IMR-90 (cell line): ENCODE results near the gene PAX9. TPM values are rescaled to one million over a fixed set of nuclear protein-coding genes. Genes with fewer than 3 reads are reported as not detected.

ENCODE experiments used
- ATAC-seq: fragments of 200-7000 bp; cut with Tn5 transposase; 2 replicates; pipeline ENCODE4 v1.9.1; 2020; ENCODE audit warnings: low read depth, mild to moderate bottlenecking, moderate library complexity
- BruUV-seq: library from RNA; stranded (reverse); fragments of 400-500 nt; replicated peaks from 2 replicates; lab custom pipeline; 2021; lab: Mats Ljungman, UMichigan
- CTCF ChIA-PET: fragments of 300-600 bp; formaldehyde crosslinking; extraction: SDS; loops from one replicate; lab custom pipeline; 2021; ENCODE audit warnings: antibody characterized with exemption; lab: Yijun Ruan, JAX
- POLR2A ChIA-PET: fragments of 300-600 bp; sonication (Branson Sonifier 250); formaldehyde crosslinking; loops from one replicate; lab custom pipeline; 2022; ENCODE audit warnings: antibody characterized with exemption; ENCODE audit not compliant: unreplicated experiment; lab: Charles Lee
- DNase-seq: peaks from one replicate; pipeline ENCODE4 v3.0.0; 2013
- H2AFZ ChIP-seq: replicated peaks from 2 replicates; pipeline ENCODE3; 2013; ENCODE audit warnings: low read length, mild to moderate bottlenecking; ENCODE audit not compliant: poor library complexity
- H2AK5ac ChIP-seq: 2 replicates; pipeline ENCODE4 v1.6.1; 2013; ENCODE audit warnings: low read depth, low read length, inconsistent platforms
- H2AK9ac ChIP-seq: replicated peaks from 2 replicates; pipeline ENCODE3; 2013; ENCODE audit warnings: mild to moderate bottlenecking, low read depth, low read length, moderate library complexity; ENCODE audit not compliant: poor library complexity
- H2BK120ac ChIP-seq: 2 replicates; pipeline ENCODE4 v1.6.1; 2013; ENCODE audit warnings: low read depth, low read length, inconsistent platforms
- H2BK15ac ChIP-seq: 3 replicates; pipeline ENCODE4 v1.6.1; 2013; ENCODE audit warnings: low read depth, low read length, inconsistent platforms
- H2BK20ac ChIP-seq: 2 replicates; pipeline ENCODE4 v1.6.1; 2013; ENCODE audit warnings: low read depth, mild to moderate bottlenecking, inconsistent platforms, low read length, moderate library complexity
- H2BK5ac ChIP-seq: 2 replicates; pipeline ENCODE4 v1.6.1; 2013; ENCODE audit warnings: mild to moderate bottlenecking, low read depth, low read length, inconsistent platforms; ENCODE audit not compliant: poor library complexity, severe bottlenecking
- H3K14ac ChIP-seq: replicated peaks from 2 replicates; pipeline ENCODE4 v1.6.1; 2013; ENCODE audit warnings: low read depth, low read length, inconsistent platforms
- H3K18ac ChIP-seq: 2 replicates; pipeline ENCODE4 v1.6.1; 2013; ENCODE audit warnings: low read depth, low read length, control low read depth
- H3K23ac ChIP-seq: 2 replicates; pipeline ENCODE4 v1.6.1; 2013; ENCODE audit warnings: low read depth, low read length, inconsistent platforms
- H3K27ac ChIP-seq: 2 replicates; pipeline ENCODE4 v1.5.1; 2013; ENCODE audit warnings: mild to moderate bottlenecking, control low read depth, low read length; ENCODE audit not compliant: insufficient read depth
- H3K27me3 ChIP-seq: 2 replicates; pipeline ENCODE4 v1.6.1; 2013; ENCODE audit warnings: low read length; ENCODE audit not compliant: control insufficient read depth, insufficient read depth
- H3K36me3 ChIP-seq: 2 replicates; pipeline ENCODE4 v1.6.1; 2013; ENCODE audit warnings: low read length, mixed read lengths; ENCODE audit not compliant: control insufficient read depth, insufficient read depth
- H3K4ac ChIP-seq: 2 replicates; pipeline ENCODE4 v1.6.1; 2013; ENCODE audit warnings: low read depth, low read length, inconsistent platforms
- H3K4me1 ChIP-seq: 2 replicates; pipeline ENCODE4 v1.6.1; 2013; ENCODE audit warnings: low read length, mixed read lengths; ENCODE audit not compliant: control insufficient read depth, insufficient read depth
- H3K4me2 ChIP-seq: 2 replicates; pipeline ENCODE4 v1.6.1; 2013; ENCODE audit warnings: low read depth, mild to moderate bottlenecking, control low read depth, low read length, moderate library complexity
- H3K4me3 ChIP-seq: 2 replicates; pipeline ENCODE4 v1.5.1; 2013; ENCODE audit warnings: low read depth, mild to moderate bottlenecking, control low read depth, low read length, moderate library complexity; ENCODE audit not compliant: insufficient read depth
- H3K56ac ChIP-seq: 2 replicates; pipeline ENCODE4 v1.6.1; 2013; ENCODE audit warnings: low read length, inconsistent platforms; ENCODE audit not compliant: insufficient read depth; ENCODE audit errors: extremely low read depth
- H3K79me1 ChIP-seq, 2 experiments: 2 replicates each; pipeline ENCODE4 v1.6.1; 2013; ENCODE audit warnings: low read length in 2 of 2, inconsistent platforms in 1 of 2, low read depth in 1 of 2
- H3K9ac ChIP-seq: 2 replicates; pipeline ENCODE4 v1.6.1; 2013; ENCODE audit warnings: low read depth, low read length, control low read depth
- H3K9me1 ChIP-seq: 2 replicates; pipeline ENCODE4 v1.6.1; 2013; ENCODE audit warnings: low read length, inconsistent platforms; ENCODE audit not compliant: insufficient read depth
- H3K9me3 ChIP-seq: 2 replicates; pipeline ENCODE4 v1.6.1; 2013; ENCODE audit warnings: low read length; ENCODE audit not compliant: control insufficient read depth, insufficient read depth
- H4K20me1 ChIP-seq: 2 replicates; pipeline ENCODE4 v1.6.1; 2013; ENCODE audit warnings: low read length, inconsistent platforms; ENCODE audit not compliant: insufficient read depth
- H4K5ac ChIP-seq: 2 replicates; pipeline ENCODE4 v1.6.1; 2013; ENCODE audit warnings: mild to moderate bottlenecking, low read depth, low read length, control low read depth
- H4K8ac ChIP-seq, 2 experiments: 2 replicates each; pipeline ENCODE4 v1.6.1; 2013; ENCODE audit warnings: low read depth in 2 of 2, low read length in 2 of 2, control low read depth in 1 of 2, inconsistent platforms in 1 of 2
- H4K91ac ChIP-seq: 2 replicates; pipeline ENCODE4 v1.6.1; 2013; ENCODE audit warnings: low read depth, low read length, inconsistent platforms; ENCODE audit not compliant: insufficient read depth
- BHLHE40 ChIP-seq: fragments of 150-350 bp; IDR thresholded peaks from 2 replicates; pipeline ENCODE4 v1.6.1; 2016; ENCODE audit warnings: mild to moderate bottlenecking, low read depth, low read length
- CEBPB ChIP-seq: IDR thresholded peaks from 2 replicates; pipeline ENCODE4 v1.6.1; 2012; ENCODE audit warnings: low read depth, low read length, improper control_type of control experiment
- CHD1 ChIP-seq: IDR thresholded peaks from 2 replicates; pipeline ENCODE4 v1.6.1; 2012; ENCODE audit warnings: low read depth, low read length, improper control_type of control experiment
- CTCF ChIP-seq: conservative IDR thresholded peaks from 2 replicates; pipeline ENCODE4 v1.5.1; 2012; ENCODE audit warnings: mild to moderate bottlenecking, low read depth, low read length, improper control_type of control experiment
- ELK1 ChIP-seq: fragments of 150-350 bp; IDR thresholded peaks from 2 replicates; pipeline ENCODE4 v1.6.1; 2016; ENCODE audit warnings: low read depth, mild to moderate bottlenecking, low read length, moderate library complexity, borderline replicate concordance
- FOS ChIP-seq: fragments of 150-350 bp; IDR thresholded peaks from 2 replicates; pipeline ENCODE4 v1.6.1; 2016; ENCODE audit warnings: low read depth, low read length
- MAFK ChIP-seq: IDR thresholded peaks from 2 replicates; pipeline ENCODE4 v1.6.1; 2012; ENCODE audit warnings: low read depth, low read length, improper control_type of control experiment
- MAZ ChIP-seq: IDR thresholded peaks from 2 replicates; pipeline ENCODE4 v1.6.1; 2012; ENCODE audit warnings: low read depth, mild to moderate bottlenecking, low read length, improper control_type of control experiment, moderate library complexity, borderline replicate concordance
- POLR2A ChIP-seq: IDR thresholded peaks from 2 replicates; pipeline ENCODE4 v1.6.1; 2012; ENCODE audit warnings: mild to moderate bottlenecking, low read depth, low read length
- RAD21 ChIP-seq: IDR thresholded peaks from 2 replicates; pipeline ENCODE4 v1.6.1; 2012; ENCODE audit warnings: low read length, improper control_type of control experiment
- RCOR1 ChIP-seq: IDR thresholded peaks from 2 replicates; pipeline ENCODE4 v1.6.1; 2012; ENCODE audit warnings: mild to moderate bottlenecking, low read length, improper control_type of control experiment; ENCODE audit not compliant: insufficient replicate concordance
- RFX5 ChIP-seq: IDR thresholded peaks from 2 replicates; pipeline ENCODE4 v1.8.0; 2012; ENCODE audit warnings: low read depth, mild to moderate bottlenecking, low read length, moderate library complexity
- SMC3 ChIP-seq: fragments of 150-350 bp; IDR thresholded peaks from 2 replicates; pipeline ENCODE4 v1.6.1; 2016; ENCODE audit warnings: low read depth, mild to moderate bottlenecking, antibody characterized with exemption, low read length, moderate library complexity
- USF2 ChIP-seq: fragments of 150-350 bp; IDR thresholded peaks from 2 replicates; pipeline ENCODE4 v1.6.1; 2017; ENCODE audit warnings: mild to moderate bottlenecking, antibody characterized with exemption, low read length, low read depth
- WGBS, 2 experiments: methylation state at CpG; one replicate each; pipeline versions ENCODE4 v1.1.5 to v1.1.7; 2013; ENCODE audit warnings: missing lambda C conversion rate in 2 of 2; ENCODE audit not compliant: insufficient read length in 1 of 2; ENCODE audit errors: extremely low coverage in 2 of 2; 5-methylcytosine and 5-hydroxymethylcytosine counted together
- dilution Hi-C: fragments of 300-500 bp; cut with HindIII; formaldehyde crosslinking; loops from one replicate; pipeline ENCODE4 v1.14.3; 2018; ENCODE audit warnings: low sequenced_read_pairs; ENCODE audit not compliant: unreplicated experiment
- in situ Hi-C: fragments of 300-500 bp; cut with MboI; formaldehyde crosslinking; loops from 3 replicates; pipeline ENCODE4 v1.14.3; 2019; ENCODE audit warnings: low sequenced_read_pairs, inconsistent platforms, mixed read lengths
- intact Hi-C: fragments of 100-400 bp; cut with micrococcal nuclease; formaldehyde crosslinking; loops from 2 replicates; pipeline ENCODE4 v1.10.0; 2022
- polyA plus RNA-seq, 3 experiments: library from polyadenylated mRNA; depleted of rRNA; stranded (reverse); fragments of >200 nt; gene quantifications; 2 replicates each; pipeline ENCODE4 v1.2.3, GENCODE V29; 2012; ENCODE audit warnings: low replicate concordance in 1 of 3
- total RNA-seq: library from RNA; depleted of rRNA; stranded (reverse); fragments of >200 nt; gene quantifications from 2 replicates; pipeline ENCODE4 v1.2.3, GENCODE V29; 2012

PAX9 gene
- total and polyA plus RNA-seq, 2 of the 4 experiments (the other 2 are of a cell fraction): not detected

- H4K5ac ChIP-seq: no peak overlapping the region
- in situ Hi-C loops: no loop called here
- H2AK9ac ChIP-seq: no peak overlapping the region
- no peak overlapping the region for H4K8ac ChIP-seq
- H2AFZ ChIP-seq: no peak overlapping the region
- H3K56ac ChIP-seq: no peak overlapping the region
- intact Hi-C loops: no loop called here
- no peak overlapping the region for H2BK120ac ChIP-seq
- no peak for DNase-seq
- ATAC-seq: no peak
- no peak overlapping the region for H3K4me2 ChIP-seq
- H3K79me1 ChIP-seq: no peaks in the 10 kb centered on the region
- no peak overlapping the region for H4K91ac ChIP-seq
- no peak overlapping the region for H3K4ac ChIP-seq
- H3K9me3 ChIP-seq: no peaks in the 10 kb centered on the region
- dilution Hi-C loops: no loop called here
- no peaks in the 10 kb centered on the region for H3K36me3 ChIP-seq
- H3K27ac ChIP-seq: no peak overlapping the region
- H2AK5ac ChIP-seq: no peak overlapping the region
- H3K18ac ChIP-seq: no peak overlapping the region
- H3K9me1 ChIP-seq: no peaks in the 10 kb centered on the region
- H2BK15ac ChIP-seq: no peak overlapping the region
- H3K27me3 ChIP-seq: no peaks in the 10 kb centered on the region
- no peak overlapping the region for H3K14ac ChIP-seq
- TF ChIP-seq MAZ (no peak), RFX5 (no peak), CEBPB (no peak), POLR2A (no peak), ELK1 (no peak), SMC3 (no peak), CTCF (no peak), CHD1 (no peak), BHLHE40 (no peak), RAD21 (no peak), RCOR1 (no peak), FOS (no peak), USF2 (no peak), MAFK (no peak)
- no TSS peak for BruUV-seq
- H2BK5ac ChIP-seq: no peak overlapping the region
- no peak overlapping the region for H3K4me3 ChIP-seq
- H2BK20ac ChIP-seq: no peak overlapping the region
- no peak overlapping the region for H3K9ac ChIP-seq
- no CpG with 5 or more reads among the region's 3 CpGs for WGBS, 2 experiments
- no peaks in the 10 kb centered on the region for H3K4me1 ChIP-seq
- ChIA-PET POLR2A (no interaction called here), CTCF (no interaction called here)
- H3K23ac ChIP-seq: no peak overlapping the region
- no peaks in the 10 kb centered on the region for H4K20me1 ChIP-seq
Measured at GRCh38 chr14:36633580-36633979, 28.1 kb upstream of the PAX9 start.
